Gastrocnemius medialis (tissue), 4 donors: Measurements from ENCODE around the gene CIPC.

ENCODE experiments used
- POLR2A ChIP-seq, 2 donors: fragments of 450-650 bp; IDR thresholded peaks; one replicate each; pipeline ENCODE4 v1.6.1; 2017; ENCODE audit warnings: antibody characterized with exemption in 2 of 2, mild to moderate bottlenecking in 2 of 2, moderate library complexity in 2 of 2
- TF ChIP-seq, protein P1 (sequence below), 5 experiments: fragments of 450-650 bp in 3 of 5; fragments of 200-600 bp in 2 of 5; sonication (generic) in 2 of 5; IDR thresholded peaks in 4 of 5; conservative IDR thresholded peaks in 1 of 5; 1 replicate in 4 of 5; 2 replicates in 1 of 5; pipeline ENCODE4 v1.5.1; 2016 to 2019; ENCODE audit warnings: antibody characterized with exemption in 5 of 5, mild to moderate bottlenecking in 3 of 5, moderate library complexity in 3 of 5

- TF ChIP-seq, protein P1, sequence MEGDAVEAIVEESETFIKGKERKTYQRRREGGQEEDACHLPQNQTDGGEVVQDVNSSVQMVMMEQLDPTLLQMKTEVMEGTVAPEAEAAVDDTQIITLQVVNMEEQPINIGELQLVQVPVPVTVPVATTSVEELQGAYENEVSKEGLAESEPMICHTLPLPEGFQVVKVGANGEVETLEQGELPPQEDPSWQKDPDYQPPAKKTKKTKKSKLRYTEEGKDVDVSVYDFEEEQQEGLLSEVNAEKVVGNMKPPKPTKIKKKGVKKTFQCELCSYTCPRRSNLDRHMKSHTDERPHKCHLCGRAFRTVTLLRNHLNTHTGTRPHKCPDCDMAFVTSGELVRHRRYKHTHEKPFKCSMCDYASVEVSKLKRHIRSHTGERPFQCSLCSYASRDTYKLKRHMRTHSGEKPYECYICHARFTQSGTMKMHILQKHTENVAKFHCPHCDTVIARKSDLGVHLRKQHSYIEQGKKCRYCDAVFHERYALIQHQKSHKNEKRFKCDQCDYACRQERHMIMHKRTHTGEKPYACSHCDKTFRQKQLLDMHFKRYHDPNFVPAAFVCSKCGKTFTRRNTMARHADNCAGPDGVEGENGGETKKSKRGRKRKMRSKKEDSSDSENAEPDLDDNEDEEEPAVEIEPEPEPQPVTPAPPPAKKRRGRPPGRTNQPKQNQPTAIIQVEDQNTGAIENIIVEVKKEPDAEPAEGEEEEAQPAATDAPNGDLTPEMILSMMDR (IDR thresholded peaks at IDR 0.05 in 4 of 5, conservative IDR thresholded peaks at IDR 0.05 in 1 of 5): no peak
- TF ChIP-seq POLR2A (IDR thresholded peaks at IDR 0.05): no peak
Observed at GRCh38 chr14:77061630-77062257, 36.3 kb upstream of the CIPC start.
